ENCODE measurements around the gene NANP. TPM values are rescaled to one million over a fixed set of nuclear protein-coding genes. Genes with fewer than 3 reads are reported as not detected.
A peak's percentile ranks its signal among the peaks of the same experiment; 100 is the strongest.

Gene NANP
- total and polyA plus RNA-seq, 10 of the 15 experiments (the other 5 are each of a cell fraction or from before 2014, with no cell fraction given), result 4.2 to 6.7 (median 4.9) TPM

- H3K4me1 ChIP-seq (ENCODE audit: control insufficient read depth, insufficient read depth, low read length), result no peaks in the 10 kb centered on the region
- no peaks in the 10 kb centered on the region for H3K27me3 ChIP-seq (replicated peaks in 1 of 2; ENCODE audit: control insufficient read depth in 2 of 2, insufficient read depth in 2 of 2, low read length in 1 of 2)
- no TSS peak for BruUV-seq (replicated peaks)
- H2AFZ ChIP-seq (ENCODE audit: control insufficient read depth, low read depth, low read length), result no peak overlapping the region
- intact Hi-C loops (cut with micrococcal nuclease; ENCODE audit: unreplicated experiment) (no loop called here), in situ Hi-C loops (cut with MboI) (no loop called here)
- no peak overlapping the region for H3K4me3 ChIP-seq
- no peak overlapping the region for H3K9ac ChIP-seq (ENCODE audit: control insufficient read depth, insufficient read depth, low read length)
- TF ChIP-seq RAD21 (IDR thresholded peaks at IDR 0.05; ENCODE audit: insufficient read depth, low read depth, low read length) (peak; percentile 23; the same call in 1 of the 2 replicates), CEBPB (IDR thresholded peaks at IDR 0.05; ENCODE audit: borderline replicate concordance in 1 of 2, low read depth in 2 of 2, low read length in 2 of 2) (no peak)
- no peaks in the 10 kb centered on the region for H3K79me2 ChIP-seq (ENCODE audit: control insufficient read depth, insufficient read depth, low read length)
- H3K9me3 ChIP-seq (replicated peaks; ENCODE audit: control insufficient read depth, insufficient read depth, low read length), result no peaks in the 10 kb centered on the region
- POLR2A ChIA-PET, result no interaction called here
- ATAC-seq (no peak), FAIRE-seq (no peak), DNase-seq (ENCODE audit: low read depth, low spot score) (no peak)
- WGBS (ENCODE audit: insufficient coverage, insufficient replicate concordance, low lambda C conversion rate, missing lambda C conversion rate), result 31% methylated on average over 3 of the region's 3 CpGs
- H3K36me3 ChIP-seq (ENCODE audit: control insufficient read depth in 2 of 2, insufficient read depth in 2 of 2, low read length in 1 of 2), result no peaks in the 10 kb centered on the region
- SMC1A ChIA-PET (ENCODE audit: uncharacterized antibody, unreplicated experiment), result no interaction called here
- RAD21 ChIA-PET (ENCODE audit: unreplicated experiment), result no interaction called here
- no peak overlapping the region for H3K27ac ChIP-seq (ENCODE audit: control insufficient read depth, insufficient read depth)
- H4K20me1 ChIP-seq (ENCODE audit: control insufficient read depth, insufficient read depth), result no peaks in the 10 kb centered on the region
- CTCF ChIA-PET, result interaction anchor here (0.6 kb wide), 1 partner anchor 1229 kb away, joined by 3 read pairs; no protein-coding TSS in a partner anchor
- H3K4me2 ChIP-seq (ENCODE audit: control insufficient read depth, insufficient read depth), result no peak overlapping the region
These were observed 49.4 kb downstream of the NANP start for GRCh38 chr20:25574411-25574810.

- no peak overlapping the region for H3K4me2 ChIP-seq (ENCODE audit: control insufficient read depth, insufficient read depth)
- BruUV-seq (replicated peaks), result no TSS peak
- H3K36me3 ChIP-seq (ENCODE audit: control insufficient read depth in 2 of 2, insufficient read depth in 2 of 2, low read length in 1 of 2), result no peaks in the 10 kb centered on the region
- H3K27me3 ChIP-seq (replicated peaks in 1 of 2; ENCODE audit: control insufficient read depth in 2 of 2, insufficient read depth in 2 of 2, low read length in 1 of 2), result no peaks in the 10 kb centered on the region
- H3K27ac ChIP-seq (ENCODE audit: control insufficient read depth, insufficient read depth), result no peak overlapping the region
- intact Hi-C loops (cut with micrococcal nuclease; ENCODE audit: unreplicated experiment) (no loop called here), in situ Hi-C loops (cut with MboI) (no loop called here)
- no peak overlapping the region for H3K9ac ChIP-seq (ENCODE audit: control insufficient read depth, insufficient read depth, low read length)
- no peaks in the 10 kb centered on the region for H3K9me3 ChIP-seq (replicated peaks; ENCODE audit: control insufficient read depth, insufficient read depth, low read length)
- FAIRE-seq, result no peak
- SMC1A ChIA-PET (ENCODE audit: uncharacterized antibody, unreplicated experiment), result no interaction called here
- WGBS (ENCODE audit: insufficient coverage, insufficient replicate concordance, low lambda C conversion rate, missing lambda C conversion rate), result 73% methylated on average over 6 of the region's 6 CpGs
- H2AFZ ChIP-seq (ENCODE audit: control insufficient read depth, low read depth, low read length), result no peak overlapping the region
- no peak overlapping the region for H3K4me3 ChIP-seq
- H3K79me2 ChIP-seq (ENCODE audit: control insufficient read depth, insufficient read depth, low read length), result no peaks in the 10 kb centered on the region
- DNase-seq (ENCODE audit: low read depth, low spot score), result no peak
- POLR2A ChIA-PET, result no interaction called here
- no peaks in the 10 kb centered on the region for H4K20me1 ChIP-seq (ENCODE audit: control insufficient read depth, insufficient read depth)
- RAD21 ChIA-PET (ENCODE audit: unreplicated experiment), result no interaction called here
- no peak for ATAC-seq
- H3K4me1 ChIP-seq (ENCODE audit: control insufficient read depth, insufficient read depth, low read length), result no peaks in the 10 kb centered on the region
- CTCF ChIA-PET, result interaction anchor here (0.6 kb wide), 1 partner anchor 1228 kb away, joined by 3 read pairs; no protein-coding TSS in a partner anchor
- no peak for TF ChIP-seq BCL11A (IDR thresholded peaks at IDR 0.05; ENCODE audit: low read depth, low read length)
- TF ChIP-seq HDAC2 (IDR thresholded peaks at IDR 0.05), result no peak
- no peak for TF ChIP-seq ZNF384 (IDR thresholded peaks at IDR 0.05; ENCODE audit: borderline replicate concordance, low read depth, low read length)
- no peak for TF ChIP-seq SIX5 (IDR thresholded peaks at IDR 0.05; ENCODE audit: low read depth, low read length, severe bottlenecking)
- TF ChIP-seq NR2C2 (IDR thresholded peaks at IDR 0.05; ENCODE audit: borderline replicate concordance, control insufficient read depth, insufficient read length, low read depth), result no peak
- TF ChIP-seq BHLHE40 (IDR thresholded peaks at IDR 0.05; ENCODE audit: borderline replicate concordance in 1 of 2, low read depth in 2 of 2, low read length in 1 of 2), result no peak
- TF ChIP-seq CEBPZ (IDR thresholded peaks at IDR 0.05; ENCODE audit: low read depth, low read length), result no peak
- no peak for TF ChIP-seq USF2 (IDR thresholded peaks at IDR 0.05; ENCODE audit: borderline replicate concordance, low read depth, low read length)
- TF ChIP-seq BMI1 (IDR thresholded peaks at IDR 0.05; ENCODE audit: borderline replicate concordance), result no peak
- no peak for TF ChIP-seq CHD1 (IDR thresholded peaks at IDR 0.05; ENCODE audit: low read depth, low read length)
These were observed 50.2 kb downstream of the NANP start for GRCh38 chr20:25573288-25574251.

Measured in GM12878 (cell line).